NCI-H146 treated with DMSO at 0.1 percent for 48 hours (cell line): ENCODE data around the gene FAIM2.

ENCODE experiments used
- DNase-seq: peaks from one replicate; lab custom pipeline; 2025; ENCODE audit not compliant: unreplicated experiment; lab: John Stamatoyannopoulos, UW

The FAIM2 gene

GRCh38 chr12:49939707-49940106 is 36.0 kb upstream of the FAIM2 start:
- DNase-seq: no peak

- no peak for DNase-seq
Measured at GRCh38 chr12:49939307-49939706, 35.6 kb upstream of the FAIM2 start.

GRCh38 chr12:49937639-49938300 is 34.1 kb upstream of the FAIM2 start:
- no peak for DNase-seq

- DNase-seq: no peak
Measured at GRCh38 chr12:49936925-49937324, 33.2 kb upstream of the FAIM2 start.

- no peak for DNase-seq
Measured at GRCh38 chr12:49934505-49934904, 30.8 kb upstream of the FAIM2 start.

- DNase-seq: no peak
Measured at GRCh38 chr12:49933796-49934195, 30.1 kb upstream of the FAIM2 start.

GRCh38 chr12:49932533-49933130 is 28.9 kb upstream of the FAIM2 start:
- DNase-seq: no peak

- no peak for DNase-seq
Measured at GRCh38 chr12:49932023-49932422, 28.3 kb upstream of the FAIM2 start.

- DNase-seq: no peak
Measured at GRCh38 chr12:49930515-49931288, 27.0 kb upstream of the FAIM2 start.

- no peak for DNase-seq
Measured at GRCh38 chr12:49929581-49929980, 25.9 kb upstream of the FAIM2 start.

GRCh38 chr12:49928471-49928870 is 24.8 kb upstream of the FAIM2 start:
- no peak for DNase-seq

GRCh38 chr12:49925433-49926204 is 21.9 kb upstream of the FAIM2 start:
- no peak for DNase-seq

- no peak for DNase-seq
Measured at GRCh38 chr12:49924628-49925246, 21.0 kb upstream of the FAIM2 start.

GRCh38 chr12:49923880-49924556 is 20.3 kb upstream of the FAIM2 start:
- no peak for DNase-seq

GRCh38 chr12:49923035-49923644 is 19.4 kb upstream of the FAIM2 start:
- no peak for DNase-seq

- DNase-seq: no peak
Measured at GRCh38 chr12:49922349-49923034, 18.8 kb upstream of the FAIM2 start.

GRCh38 chr12:49921936-49922335 is 18.2 kb upstream of the FAIM2 start:
- no peak for DNase-seq

- no peak for DNase-seq
Measured at GRCh38 chr12:49921299-49921698, 17.6 kb upstream of the FAIM2 start.

- no peak for DNase-seq
Measured at GRCh38 chr12:49920915-49921286, 17.2 kb upstream of the FAIM2 start.
